Activated CD8-positive, alpha-beta memory T cell treated with anti-CD3 and anti-CD28 coated beads, Interleukin-2, amount 50 U/mL, for 1 hour (primary cell): Measurements from ENCODE around the gene AUNIP.
A peak's percentile ranks its signal among the peaks of the same experiment; 100 is the strongest.

Source experiments
- DNase-seq: peaks from one replicate; pipeline ENCODE4 v3.0.0-alpha.2; 2020; ENCODE audit errors: extremely low read depth

The AUNIP gene

GRCh38 chr1:25829046-25829445 lies 30.2 kb downstream of the AUNIP start:
- no peak for DNase-seq

GRCh38 chr1:25828491-25828890 lies 30.8 kb downstream of the AUNIP start:
- no peak for DNase-seq

GRCh38 chr1:25826571-25826970 lies 32.7 kb downstream of the AUNIP start:
- DNase-seq, result no peak

- DNase-seq, result no peak
These were observed 33.7 kb downstream of the AUNIP start for GRCh38 chr1:25825605-25826004.

- DNase-seq, result no peak
These were observed 37.6 kb downstream of the AUNIP start for GRCh38 chr1:25821630-25822091.

- DNase-seq, result no peak
These were observed 38.2 kb downstream of the AUNIP start for GRCh38 chr1:25821112-25821476.

GRCh38 chr1:25820247-25821111 lies 38.8 kb downstream of the AUNIP start:
- DNase-seq, result no peak

- peak; percentile 77 for DNase-seq
These were observed 39.6 kb downstream of the AUNIP start, which contains the start of gene MTFR1L for GRCh38 chr1:25819491-25820246. Gene MTFR1L (plus strand): TSS chr1:25819954. CDS start chr1:25823105, 3,151 bp downstream.

- DNase-seq, result no peak
These were observed 40.7 kb downstream of the AUNIP start for GRCh38 chr1:25818569-25818968.

GRCh38 chr1:25817840-25818501 lies 41.3 kb downstream of the AUNIP start:
- no peak for DNase-seq

- DNase-seq, result no peak
These were observed 43.0 kb downstream of the AUNIP start for GRCh38 chr1:25816112-25816718.

- DNase-seq, result no peak
These were observed 43.8 kb downstream of the AUNIP start for GRCh38 chr1:25815208-25816111.

GRCh38 chr1:25814549-25815087 lies 44.6 kb downstream of the AUNIP start:
- DNase-seq, result no peak

- no peak for DNase-seq
These were observed 45.4 kb downstream of the AUNIP start for GRCh38 chr1:25813734-25814471.

GRCh38 chr1:25813071-25813733 lies 46.1 kb downstream of the AUNIP start:
- DNase-seq, result no peak

GRCh38 chr1:25811384-25812082 lies 47.7 kb downstream of the AUNIP start:
- DNase-seq, result no peak

GRCh38 chr1:25810341-25811299 lies 48.6 kb downstream of the AUNIP start:
- DNase-seq, result no peak
